Ovary (tissue), 3 donors: ENCODE measurements around the gene BCAN.

Experiments used
- CTCF ChIP-seq, 3 donors: fragments of 450-650 bp in 2 of 3; fragments of 200-600 bp in 1 of 3; IDR thresholded peaks; one replicate each; pipeline versions ENCODE4 v1.5.1 to v1.8.0; 2016 to 2022; ENCODE audit warnings: antibody characterized with exemption in 3 of 3, mild to moderate bottlenecking in 1 of 3
- POLR2A ChIP-seq: fragments of 450-650 bp; IDR thresholded peaks from one replicate; pipeline ENCODE4 v1.6.1; 2017; ENCODE audit warnings: antibody characterized with exemption, mild to moderate bottlenecking, moderate library complexity
- donor health status: DM: no; HTN: no; CAD: no.

- TF ChIP-seq POLR2A (no peak), CTCF (IDR thresholded peaks at IDR 0.05) (no peak)
Measured at GRCh38 chr1:156680056-156680455, 38.1 kb downstream of the BCAN start.
